ENCODE results near the gene CSHL1. TPM values are rescaled to one million over a fixed set of nuclear protein-coding genes. Genes with fewer than 3 reads are reported as not detected.

The CSHL1 gene
- total RNA-seq, 1 experiment from 2014 or later: not detected

DNA sequence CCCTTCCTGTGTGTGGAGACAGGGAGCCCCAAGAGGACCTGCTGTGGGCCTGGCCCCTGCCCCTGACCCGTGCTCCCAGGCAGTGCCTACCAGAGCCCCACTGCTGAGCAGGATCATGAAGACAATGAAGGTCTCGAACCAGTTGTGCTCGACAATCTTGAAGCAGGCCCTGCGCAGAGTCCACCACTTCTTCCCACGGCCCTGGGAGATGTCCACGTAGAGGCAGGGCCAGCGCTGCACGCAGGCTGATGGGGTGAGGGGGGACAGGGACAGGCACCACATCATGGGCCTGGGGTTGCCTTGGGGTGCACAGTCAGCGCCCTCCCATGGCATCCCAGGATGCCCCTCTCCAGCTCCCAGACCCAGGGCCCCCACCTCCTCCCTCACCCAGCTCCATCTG lies 37.5 kb upstream of the CSHL1 start:
- H3K9me3 Mint-ChIP-seq (ENCODE audit: unreplicated experiment): no peaks in the 10 kb centered on the region
- Histone ChIP-seq H3K9me3 (no peaks in the 10 kb centered on the region), H3K4me3 (ENCODE audit: low read depth, low read length) (no peak overlapping the region), H3K4me1 (no peaks in the 10 kb centered on the region), H3K36me3 (ENCODE audit: control insufficient read depth, insufficient read depth, low read length) (no peaks in the 10 kb centered on the region), H3K27me3 (replicated peaks; ENCODE audit: control insufficient read depth, insufficient read depth, low read length) (no peaks in the 10 kb centered on the region)
- H3K36me3 Mint-ChIP-seq (ENCODE audit: insufficient read depth, unreplicated experiment): peaks cover 6% of the 10 kb centered on the region
- no peak overlapping the region for H3K27ac Mint-ChIP-seq (ENCODE audit: unreplicated experiment)
- POLR2A ChIA-PET: no interaction called here
- no peak overlapping the region for H3K4me3 Mint-ChIP-seq (ENCODE audit: unreplicated experiment)
- CTCF ChIA-PET: interaction anchor here (1.3 kb wide), 1 partner anchor 29 kb away, joined by 8 read pairs; the partner anchor contains the start of gene GH1
- TF ChIP-seq, protein P1, sequence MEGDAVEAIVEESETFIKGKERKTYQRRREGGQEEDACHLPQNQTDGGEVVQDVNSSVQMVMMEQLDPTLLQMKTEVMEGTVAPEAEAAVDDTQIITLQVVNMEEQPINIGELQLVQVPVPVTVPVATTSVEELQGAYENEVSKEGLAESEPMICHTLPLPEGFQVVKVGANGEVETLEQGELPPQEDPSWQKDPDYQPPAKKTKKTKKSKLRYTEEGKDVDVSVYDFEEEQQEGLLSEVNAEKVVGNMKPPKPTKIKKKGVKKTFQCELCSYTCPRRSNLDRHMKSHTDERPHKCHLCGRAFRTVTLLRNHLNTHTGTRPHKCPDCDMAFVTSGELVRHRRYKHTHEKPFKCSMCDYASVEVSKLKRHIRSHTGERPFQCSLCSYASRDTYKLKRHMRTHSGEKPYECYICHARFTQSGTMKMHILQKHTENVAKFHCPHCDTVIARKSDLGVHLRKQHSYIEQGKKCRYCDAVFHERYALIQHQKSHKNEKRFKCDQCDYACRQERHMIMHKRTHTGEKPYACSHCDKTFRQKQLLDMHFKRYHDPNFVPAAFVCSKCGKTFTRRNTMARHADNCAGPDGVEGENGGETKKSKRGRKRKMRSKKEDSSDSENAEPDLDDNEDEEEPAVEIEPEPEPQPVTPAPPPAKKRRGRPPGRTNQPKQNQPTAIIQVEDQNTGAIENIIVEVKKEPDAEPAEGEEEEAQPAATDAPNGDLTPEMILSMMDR (IDR thresholded peaks at IDR 0.05; ENCODE audit: insufficient read depth in 1 of 2, low read depth in 1 of 2, low read length in 1 of 2, severe bottlenecking in 1 of 2, unreplicated experiment in 1 of 2): no peak
- H3K4me1 Mint-ChIP-seq (ENCODE audit: low read depth, unreplicated experiment): no peaks in the 10 kb centered on the region
- DNase-seq: no peak
- peaks cover 6% of the 10 kb centered on the region for H3K27me3 Mint-ChIP-seq (ENCODE audit: insufficient read depth, unreplicated experiment)
- BruUV-seq (replicated peaks): no TSS peak
- intact Hi-C loops (cut with micrococcal nuclease; ENCODE audit: unreplicated experiment): no loop called here

DNA sequence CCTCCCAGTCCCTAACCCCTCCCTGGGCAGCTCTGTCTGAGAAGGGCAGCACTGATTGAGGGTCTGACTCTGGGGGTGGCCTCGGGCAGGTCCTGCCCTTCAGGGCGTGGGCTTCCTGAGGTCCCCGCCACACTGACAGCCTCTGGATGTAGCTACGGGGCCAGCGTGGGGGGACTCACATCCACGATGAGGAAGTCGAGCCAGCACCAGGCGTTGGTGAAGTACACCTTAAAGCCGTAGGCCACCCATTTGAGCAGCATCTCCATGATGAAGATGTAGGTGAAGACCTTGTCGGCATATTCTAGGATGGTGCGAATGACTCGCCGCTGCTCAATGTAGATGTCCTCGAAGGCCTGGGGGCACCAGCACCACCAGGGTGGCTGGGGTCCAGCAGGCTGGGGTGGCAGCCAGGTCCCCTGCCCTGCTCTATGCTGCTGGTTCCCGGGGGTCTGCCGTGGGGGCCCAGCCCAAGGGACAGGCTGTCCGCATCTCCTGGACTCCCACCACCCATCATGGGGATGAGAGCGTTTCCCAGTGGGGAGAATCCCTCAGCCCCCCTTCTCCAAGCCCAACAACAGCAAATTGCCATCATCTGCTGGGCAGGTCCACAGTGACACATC lies 36.8 kb upstream of the CSHL1 start:
- ChIA-PET POLR2A (no interaction called here), CTCF (interaction anchor here (0.6 to 2.3 kb wide), 4 partner anchors 18 to 78 kb away, joined by 3 to 41 read pairs (median 12); partner anchors contain the start of gene GH1)
- H3K27me3 Mint-ChIP-seq (ENCODE audit: insufficient read depth, unreplicated experiment): peaks cover 7% of the 10 kb centered on the region
- H3K4me1 ChIP-seq: no peaks in the 10 kb centered on the region
- TF ChIP-seq, protein P1 (IDR thresholded peaks at IDR 0.05; ENCODE audit: insufficient read depth in 1 of 2, low read depth in 1 of 2, low read length in 1 of 2, severe bottlenecking in 1 of 2, unreplicated experiment in 1 of 2): no peak
- no peaks in the 10 kb centered on the region for H3K36me3 ChIP-seq (ENCODE audit: control insufficient read depth, insufficient read depth, low read length)
- H3K36me3 Mint-ChIP-seq (ENCODE audit: insufficient read depth, unreplicated experiment): peaks cover 6% of the 10 kb centered on the region
- intact Hi-C loops (cut with micrococcal nuclease; ENCODE audit: unreplicated experiment): no loop called here
- H3K4me3 Mint-ChIP-seq (ENCODE audit: unreplicated experiment): no peak overlapping the region
- H3K9me3 ChIP-seq: no peaks in the 10 kb centered on the region
- H3K4me3 ChIP-seq (ENCODE audit: low read depth, low read length): no peak overlapping the region
- no peaks in the 10 kb centered on the region for H3K4me1 Mint-ChIP-seq (ENCODE audit: low read depth, unreplicated experiment)
- no peaks in the 10 kb centered on the region for H3K27me3 ChIP-seq (replicated peaks; ENCODE audit: control insufficient read depth, insufficient read depth, low read length)
- H3K27ac Mint-ChIP-seq (ENCODE audit: unreplicated experiment): no peak overlapping the region
- DNase-seq: no peak
- H3K9me3 Mint-ChIP-seq (ENCODE audit: unreplicated experiment): no peaks in the 10 kb centered on the region
- BruUV-seq (replicated peaks): no TSS peak

DNA sequence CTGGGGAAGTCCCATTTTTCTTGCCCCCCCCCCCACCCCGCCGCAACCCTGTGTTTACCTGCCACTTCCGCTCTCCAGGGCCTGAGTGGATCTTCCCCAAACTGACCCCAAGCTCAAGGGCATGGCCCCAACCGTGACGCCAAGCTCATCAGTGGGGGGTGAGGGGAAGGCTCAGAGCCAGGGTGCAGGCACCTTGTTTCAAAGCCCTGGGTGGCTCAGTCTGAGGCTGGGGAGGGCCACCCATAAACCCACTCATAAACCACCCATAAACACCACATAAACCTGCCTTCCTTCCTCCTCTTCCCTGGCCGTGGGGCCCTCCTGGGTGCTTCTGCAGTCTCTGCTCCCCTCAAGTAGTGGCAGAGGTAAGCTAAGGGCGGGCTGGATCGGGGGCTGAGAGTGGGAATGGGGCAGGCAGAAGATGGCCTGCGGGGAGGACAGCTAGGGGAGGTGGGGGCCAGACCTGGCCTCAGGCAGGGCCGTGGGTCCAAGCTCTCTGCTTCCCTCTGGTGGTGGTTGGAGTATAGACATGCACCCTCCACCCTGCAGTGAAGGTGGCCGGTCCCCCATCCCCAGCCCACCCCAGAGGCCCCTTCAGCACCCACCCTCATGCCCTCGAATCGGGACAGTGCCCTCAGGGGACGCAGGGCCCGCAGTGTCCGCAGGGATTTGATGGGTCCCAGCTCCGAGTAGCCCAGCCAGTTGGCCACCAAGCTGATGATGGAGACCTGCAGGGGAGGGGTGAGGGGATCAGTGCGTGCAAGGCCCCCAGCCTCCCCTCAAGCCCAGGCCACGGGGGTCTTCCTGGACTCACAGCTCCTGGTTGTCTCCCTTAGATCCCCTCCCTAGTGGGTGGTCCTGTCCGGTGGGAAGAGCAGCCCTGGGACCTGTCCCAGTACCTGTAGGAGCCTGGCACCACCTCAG lies 35.6 kb upstream of the CSHL1 start:
- TF ChIP-seq, protein P1 (IDR thresholded peaks at IDR 0.05; ENCODE audit: insufficient read depth in 1 of 2, low read depth in 1 of 2, low read length in 1 of 2, severe bottlenecking in 1 of 2, unreplicated experiment in 1 of 2): peak; percentile 89 to 95
- H3K27me3 ChIP-seq (replicated peaks; ENCODE audit: control insufficient read depth, insufficient read depth, low read length): no peaks in the 10 kb centered on the region
- Mint-ChIP-seq H3K4me1 (ENCODE audit: low read depth, unreplicated experiment) (no peaks in the 10 kb centered on the region), H3K27ac (ENCODE audit: unreplicated experiment) (no peak overlapping the region), H3K36me3 (ENCODE audit: insufficient read depth, unreplicated experiment) (peaks cover 8% of the 10 kb centered on the region), H3K4me3 (ENCODE audit: unreplicated experiment) (no peak overlapping the region), H3K9me3 (ENCODE audit: unreplicated experiment) (no peaks in the 10 kb centered on the region), H3K27me3 (ENCODE audit: insufficient read depth, unreplicated experiment) (peaks cover 4% of the 10 kb centered on the region)
- BruUV-seq (replicated peaks): no TSS peak
- H3K4me1 ChIP-seq: no peaks in the 10 kb centered on the region
- no peaks in the 10 kb centered on the region for H3K36me3 ChIP-seq (ENCODE audit: control insufficient read depth, insufficient read depth, low read length)
- DNase-seq: peak; percentile 61 to 76
- ChIA-PET POLR2A (no interaction called here), CTCF (interaction anchor here (0.5 to 2.3 kb wide), 26 partner anchors 8 to 794 kb away, joined by 3 to 41 read pairs (median 4); partner anchors contain the start of genes CSHL1, GH1 and GH2)
- intact Hi-C loops (cut with micrococcal nuclease; ENCODE audit: unreplicated experiment): loop anchor here (1.0 kb wide), 1 partner anchor 27 kb away; no protein-coding TSS in a partner anchor
- H3K9me3 ChIP-seq: no peaks in the 10 kb centered on the region
- no peak overlapping the region for H3K4me3 ChIP-seq (ENCODE audit: low read depth, low read length)
